Retinal pigment epithelial cell (primary cell): ENCODE results near the gene DEFB125.

Experiments
- DNase-seq: peaks from one replicate; pipeline ENCODE4 v3.0.0-alpha.2; 2010; ENCODE audit warnings: low read depth
- H3K4me3 ChIP-seq: 2 replicates; pipeline ENCODE4 v1.5.1; 2011; ENCODE audit warnings: mild to moderate bottlenecking, low read length, control low read depth, moderate library complexity
- TF ChIP-seq, protein P1 (sequence below): conservative IDR thresholded peaks from 2 replicates; pipeline ENCODE4 v1.5.1; 2011; ENCODE audit warnings: low read depth, low read length, control low read depth, inconsistent platforms

DEFB125 gene

DNA sequence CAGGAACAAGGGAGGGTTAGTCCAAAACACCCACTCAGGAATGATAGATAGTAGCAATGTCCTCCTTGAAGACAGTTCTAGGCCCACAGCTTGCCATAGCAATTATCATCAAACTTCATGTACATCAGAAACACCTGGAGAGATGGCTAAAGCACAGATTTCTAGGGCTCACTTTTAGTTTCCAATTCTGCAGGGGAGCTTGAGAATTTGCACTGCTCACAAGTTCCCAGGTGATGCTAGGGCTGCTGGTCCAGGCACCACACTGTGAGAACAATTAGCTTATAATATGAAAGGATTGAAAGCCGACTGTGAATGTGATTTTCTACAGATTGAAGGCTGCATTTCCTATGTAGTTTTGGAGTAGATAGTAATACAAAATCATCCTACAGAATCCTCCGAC, 58.4 kb downstream of the DEFB125 start:
- TF ChIP-seq, protein P1, sequence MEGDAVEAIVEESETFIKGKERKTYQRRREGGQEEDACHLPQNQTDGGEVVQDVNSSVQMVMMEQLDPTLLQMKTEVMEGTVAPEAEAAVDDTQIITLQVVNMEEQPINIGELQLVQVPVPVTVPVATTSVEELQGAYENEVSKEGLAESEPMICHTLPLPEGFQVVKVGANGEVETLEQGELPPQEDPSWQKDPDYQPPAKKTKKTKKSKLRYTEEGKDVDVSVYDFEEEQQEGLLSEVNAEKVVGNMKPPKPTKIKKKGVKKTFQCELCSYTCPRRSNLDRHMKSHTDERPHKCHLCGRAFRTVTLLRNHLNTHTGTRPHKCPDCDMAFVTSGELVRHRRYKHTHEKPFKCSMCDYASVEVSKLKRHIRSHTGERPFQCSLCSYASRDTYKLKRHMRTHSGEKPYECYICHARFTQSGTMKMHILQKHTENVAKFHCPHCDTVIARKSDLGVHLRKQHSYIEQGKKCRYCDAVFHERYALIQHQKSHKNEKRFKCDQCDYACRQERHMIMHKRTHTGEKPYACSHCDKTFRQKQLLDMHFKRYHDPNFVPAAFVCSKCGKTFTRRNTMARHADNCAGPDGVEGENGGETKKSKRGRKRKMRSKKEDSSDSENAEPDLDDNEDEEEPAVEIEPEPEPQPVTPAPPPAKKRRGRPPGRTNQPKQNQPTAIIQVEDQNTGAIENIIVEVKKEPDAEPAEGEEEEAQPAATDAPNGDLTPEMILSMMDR, result no peak
- no peak for DNase-seq
- no peak overlapping the region for H3K4me3 ChIP-seq
